DND-41 (cell line): ENCODE data around the gene CASP6.
A peak's percentile ranks its signal among the peaks of the same experiment; 100 is the strongest.

ENCODE experiments used
- ATAC-seq: fragments of 200-7000 bp; cut with Tn5 transposase; 3 replicates; pipeline ENCODE4 v1.9.1; 2021; ENCODE audit warnings: low read depth; ENCODE audit not compliant: insufficient read depth
- DNase-seq: peaks from one replicate; pipeline ENCODE4 v3.0.0-alpha.2; 2020
- H2AFZ ChIP-seq: 2 replicates; pipeline ENCODE4 v1.6.0; 2012; ENCODE audit warnings: low read depth, low read length
- H3K27ac ChIP-seq: 2 replicates; pipeline ENCODE4 v1.5.1; 2012; ENCODE audit warnings: low read length, inconsistent platforms
- H3K27me3 ChIP-seq: fragments of 200-600 bp; sonication (generic); 2 replicates; pipeline ENCODE4 v1.6.0; 2012; ENCODE audit warnings: low read length, mild to moderate bottlenecking, inconsistent platforms; ENCODE audit not compliant: insufficient read depth, poor library complexity
- H3K36me3 ChIP-seq: 2 replicates; pipeline ENCODE4 v1.5.1; 2012; ENCODE audit warnings: low read length, inconsistent platforms; ENCODE audit not compliant: insufficient read depth
- H3K4me1 ChIP-seq: 2 replicates; pipeline ENCODE4 v1.5.1; 2012; ENCODE audit warnings: mild to moderate bottlenecking, low read length; ENCODE audit not compliant: insufficient read depth
- H3K4me2 ChIP-seq: 2 replicates; pipeline ENCODE4 v1.6.0; 2012; ENCODE audit warnings: mild to moderate bottlenecking, moderate library complexity, low read length, inconsistent platforms; ENCODE audit not compliant: insufficient read depth
- H3K4me3 ChIP-seq, 2 experiments: fragments of 200-600 bp in 1 of 2; shearing (Covaris generic) in 1 of 2; 2 replicates each; pipeline ENCODE4 v1.5.1; 2012 to 2016; ENCODE audit warnings: inconsistent platforms in 2 of 2, low read length in 2 of 2, mild to moderate bottlenecking in 2 of 2, low read depth in 1 of 2, moderate library complexity in 1 of 2
- H3K79me2 ChIP-seq: 2 replicates; pipeline ENCODE4 v1.6.0; 2012; ENCODE audit warnings: low read length, inconsistent platforms; ENCODE audit not compliant: insufficient read depth
- H3K9ac ChIP-seq: 2 replicates; pipeline ENCODE4 v1.6.0; 2012; ENCODE audit warnings: low read depth, mild to moderate bottlenecking, inconsistent platforms, low read length, moderate library complexity
- H3K9me3 ChIP-seq: 2 replicates; pipeline ENCODE4 v1.5.1; 2012; ENCODE audit warnings: low read length, moderate library complexity, mild to moderate bottlenecking, inconsistent platforms; ENCODE audit not compliant: insufficient read depth, severe bottlenecking
- H4K20me1 ChIP-seq: 2 replicates; pipeline ENCODE4 v1.6.0; 2012; ENCODE audit warnings: low read length; ENCODE audit not compliant: insufficient read depth
- EZH2 ChIP-seq: IDR thresholded peaks from 3 replicates; pipeline ENCODE4 v1.6.1; 2012; ENCODE audit warnings: borderline replicate concordance, low read depth, mild to moderate bottlenecking, moderate library complexity, low read length, inconsistent platforms; ENCODE audit not compliant: severe bottlenecking
- TF ChIP-seq, protein P1 (sequence below): IDR thresholded peaks from 2 replicates; pipeline ENCODE4 v1.5.1; 2012; ENCODE audit warnings: borderline replicate concordance, low read length, moderate library complexity, mild to moderate bottlenecking; ENCODE audit not compliant: poor library complexity, severe bottlenecking; ENCODE audit errors: extremely low read depth

The CASP6 gene

DNA sequence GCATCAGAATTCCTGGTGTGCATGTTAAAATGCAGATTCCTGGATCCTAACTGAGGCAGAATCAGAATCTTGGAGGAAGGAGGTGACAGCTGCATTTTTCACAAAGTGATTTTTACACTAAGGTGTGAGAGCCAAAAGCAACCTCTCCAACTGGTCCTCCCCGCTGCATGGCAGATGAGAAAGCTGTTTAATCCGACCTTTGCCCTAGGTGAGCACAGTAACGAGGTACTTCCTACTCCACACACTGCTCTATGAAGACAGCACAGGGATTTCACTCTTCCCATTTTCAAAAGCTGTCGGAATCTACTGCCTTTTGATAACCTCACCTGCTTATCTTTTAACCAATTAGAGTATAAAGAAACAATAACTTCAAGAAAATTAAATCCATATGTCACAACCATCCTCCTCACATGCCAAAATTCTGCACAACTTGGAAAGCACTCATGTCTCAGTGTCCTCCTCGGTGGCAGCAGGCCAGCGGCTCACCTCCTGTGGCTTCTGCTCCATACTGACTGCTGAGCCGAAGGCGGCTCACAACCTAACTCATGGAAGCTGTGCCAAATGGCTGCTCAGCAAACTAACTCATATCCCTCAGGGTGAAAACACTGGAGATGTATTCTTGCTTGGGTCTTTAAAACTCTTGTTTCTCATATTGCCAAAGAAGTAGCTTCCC is 3.6 kb downstream of the CASP6 start:
- Histone ChIP-seq H3K27me3 (no peaks in the 10 kb centered on the region), H3K27ac (no peak overlapping the region), H3K79me2 (peaks cover 53% of the 10 kb centered on the region), H3K9me3 (no peaks in the 10 kb centered on the region), H4K20me1 (no peaks in the 10 kb centered on the region), H3K36me3 (peaks cover 31% of the 10 kb centered on the region; the same call in 1 of the 2 replicates), H3K9ac (peak overlapping the region; percentile 4; the same call in 1 of the 2 replicates), H3K4me2 (no peak overlapping the region; the same call in 1 of the 2 replicates), H3K4me1 (peaks cover 23% of the 10 kb centered on the region), H2AFZ (no peak overlapping the region), H3K4me3 (no peak overlapping the region)
- no peak for TF ChIP-seq EZH2
- TF ChIP-seq, protein P1, sequence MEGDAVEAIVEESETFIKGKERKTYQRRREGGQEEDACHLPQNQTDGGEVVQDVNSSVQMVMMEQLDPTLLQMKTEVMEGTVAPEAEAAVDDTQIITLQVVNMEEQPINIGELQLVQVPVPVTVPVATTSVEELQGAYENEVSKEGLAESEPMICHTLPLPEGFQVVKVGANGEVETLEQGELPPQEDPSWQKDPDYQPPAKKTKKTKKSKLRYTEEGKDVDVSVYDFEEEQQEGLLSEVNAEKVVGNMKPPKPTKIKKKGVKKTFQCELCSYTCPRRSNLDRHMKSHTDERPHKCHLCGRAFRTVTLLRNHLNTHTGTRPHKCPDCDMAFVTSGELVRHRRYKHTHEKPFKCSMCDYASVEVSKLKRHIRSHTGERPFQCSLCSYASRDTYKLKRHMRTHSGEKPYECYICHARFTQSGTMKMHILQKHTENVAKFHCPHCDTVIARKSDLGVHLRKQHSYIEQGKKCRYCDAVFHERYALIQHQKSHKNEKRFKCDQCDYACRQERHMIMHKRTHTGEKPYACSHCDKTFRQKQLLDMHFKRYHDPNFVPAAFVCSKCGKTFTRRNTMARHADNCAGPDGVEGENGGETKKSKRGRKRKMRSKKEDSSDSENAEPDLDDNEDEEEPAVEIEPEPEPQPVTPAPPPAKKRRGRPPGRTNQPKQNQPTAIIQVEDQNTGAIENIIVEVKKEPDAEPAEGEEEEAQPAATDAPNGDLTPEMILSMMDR, result no peak
- DNase-seq (no peak), ATAC-seq (no peak)

- no peak for ATAC-seq
- Histone ChIP-seq H3K9ac (no peak overlapping the region), H3K4me1 (peaks cover 17% of the 10 kb centered on the region), H2AFZ (no peak overlapping the region), H3K36me3 (peaks cover 41% of the 10 kb centered on the region), H3K27me3 (no peaks in the 10 kb centered on the region), H3K79me2 (peaks cover 53% of the 10 kb centered on the region), H3K4me3 (no peak overlapping the region), H3K9me3 (no peaks in the 10 kb centered on the region), H4K20me1 (no peaks in the 10 kb centered on the region), H3K4me2 (no peak overlapping the region), H3K27ac (no peak overlapping the region)
- no peak for DNase-seq
- TF ChIP-seq, protein P1, result no peak
- TF ChIP-seq EZH2, result no peak
Observed at GRCh38 chr4:109698656-109699055, 4.6 kb downstream of the CASP6 start.

DNA sequence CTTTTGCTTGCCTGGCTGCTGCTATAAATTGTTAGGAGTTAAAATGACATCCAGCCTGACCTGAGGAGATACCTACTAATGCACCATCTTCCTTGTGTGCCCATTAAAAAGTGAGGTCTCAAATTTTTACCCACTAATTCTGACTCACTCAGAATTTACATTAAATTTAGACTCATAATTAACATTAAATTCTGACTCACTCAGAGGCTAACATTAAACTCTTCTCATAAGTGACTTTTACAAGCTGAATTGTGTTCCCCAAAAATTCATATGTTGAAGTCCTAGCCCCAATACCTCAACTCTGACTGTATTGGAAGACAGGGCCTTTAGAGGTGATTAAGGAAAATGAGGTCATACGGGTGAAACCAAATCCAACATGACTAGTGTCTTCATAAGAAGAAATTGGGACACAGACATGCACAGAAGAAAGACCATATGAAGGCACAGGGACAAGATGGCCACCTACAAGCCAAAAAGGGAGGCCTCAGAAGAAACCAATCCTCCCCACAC is 11.8 kb downstream of the CASP6 start:
- Histone ChIP-seq H3K4me3 (no peak overlapping the region), H3K36me3 (peaks cover 82% of the 10 kb centered on the region), H2AFZ (no peak overlapping the region), H3K9me3 (no peaks in the 10 kb centered on the region), H3K4me1 (no peaks in the 10 kb centered on the region), H3K4me2 (no peak overlapping the region), H3K27ac (no peak overlapping the region), H4K20me1 (peaks cover 4% of the 10 kb centered on the region; the same call in 1 of the 2 replicates), H3K79me2 (0 out of 2 replicates have a peak, but pooled peaks cover 3% of the 10 kb centered on the region), H3K27me3 (no peaks in the 10 kb centered on the region), H3K9ac (no peak overlapping the region)
- no peak for DNase-seq
- no peak for ATAC-seq
- TF ChIP-seq EZH2, result no peak
- TF ChIP-seq, protein P1, result no peak
